ENCODE measurements around the gene CELF1.
"Not testable (repeated sequence)": the region's sequence is repeated elsewhere in the genome, so short reads cannot be mapped to it uniquely, and the experiment has no call there.

The CELF1 gene

GRCh38 chr11:47573321-47573720 is 20.4 kb upstream of the CELF1 start:
- no peak for DNase-seq (ENCODE audit: low spot score)

GRCh38 chr11:47572715-47573255 is 19.9 kb upstream of the CELF1 start:
- no peak for DNase-seq (ENCODE audit: low spot score)

GRCh38 chr11:47571895-47572294 is 19.0 kb upstream of the CELF1 start:
- DNase-seq (ENCODE audit: low spot score): peak; percentile 20

GRCh38 chr11:47571357-47571729 is 18.4 kb upstream of the CELF1 start:
- DNase-seq (ENCODE audit: low spot score): no peak

GRCh38 chr11:47570651-47571356 is 17.9 kb upstream of the CELF1 start:
- DNase-seq (ENCODE audit: low spot score): no peak

GRCh38 chr11:47569646-47570045 is 16.7 kb upstream of the CELF1 start:
- DNase-seq (ENCODE audit: low spot score): no peak

- peak; percentile 33 for DNase-seq (ENCODE audit: low spot score)
These were observed 13.3 kb upstream of the CELF1 start for GRCh38 chr11:47566149-47566698.

- DNase-seq (ENCODE audit: low spot score): peak; percentile 78
These were observed 12.6 kb upstream of the CELF1 start, which contains the start of gene PTPMT1 for GRCh38 chr11:47565340-47566148. Gene PTPMT1 (plus strand): TSS chr11:47565599. CDS start chr11:47565623, 24 bp downstream.

- no peak for DNase-seq (ENCODE audit: low spot score)
These were observed 12.0 kb upstream of the CELF1 start for GRCh38 chr11:47564933-47565339.

GRCh38 chr11:47564366-47564765 is 11.4 kb upstream of the CELF1 start:
- not testable (repeated sequence) for DNase-seq (ENCODE audit: low spot score)

GRCh38 chr11:47562393-47562792 is 9.5 kb upstream of the CELF1 start:
- DNase-seq (ENCODE audit: low spot score): not testable (repeated sequence)

GRCh38 chr11:47560426-47560825 is 7.5 kb upstream of the CELF1 start:
- no peak for DNase-seq (ENCODE audit: low spot score)

GRCh38 chr11:47558695-47559094 is 5.8 kb upstream of the CELF1 start:
- no peak for DNase-seq (ENCODE audit: low spot score)

GRCh38 chr11:47557004-47557403 is 4.1 kb upstream of the CELF1 start:
- DNase-seq (ENCODE audit: low spot score): not testable (repeated sequence)

- no peak for DNase-seq (ENCODE audit: low spot score)
These were observed 443 bp upstream of the CELF1 start for GRCh38 chr11:47553406-47553743.

GRCh38 chr11:47552056-47552565 is 821 bp downstream of the CELF1 start:
- peak; percentile 59 for DNase-seq (ENCODE audit: low spot score)

- DNase-seq (ENCODE audit: low spot score): peak; percentile 51
These were observed 1.8 kb downstream of the CELF1 start for GRCh38 chr11:47551086-47551485.

GRCh38 chr11:47550288-47551047 is 2.5 kb downstream of the CELF1 start:
- DNase-seq (ENCODE audit: low spot score): peak; percentile 51

GRCh38 chr11:47546274-47546673 is 6.7 kb downstream of the CELF1 start:
- not testable (repeated sequence) for DNase-seq (ENCODE audit: low spot score)

- DNase-seq (ENCODE audit: low spot score): no peak
These were observed 7.6 kb downstream of the CELF1 start for GRCh38 chr11:47545298-47545697.

- no peak for DNase-seq (ENCODE audit: low spot score)
These were observed 11.9 kb downstream of the CELF1 start for GRCh38 chr11:47541070-47541469.

- no peak for DNase-seq (ENCODE audit: low spot score)
These were observed 13.3 kb downstream of the CELF1 start for GRCh38 chr11:47539681-47540039.
